ENCODE measurements around the gene TNFRSF25. TPM values are rescaled to one million over a fixed set of nuclear protein-coding genes. Genes with fewer than 3 reads are reported as not detected.
A peak's percentile ranks its signal among the peaks of the same experiment; 100 is the strongest.

TNFRSF25 gene
- total RNA-seq, result 10 to 100 TPM; 33.1 to 87.1 TPM

- Histone ChIP-seq H3K9ac (ENCODE audit: low read depth in 2 of 2, low read length in 2 of 2) (peak within 1 kb of the TSS; percentile 31 to 68), H3K27ac (peak within 1 kb of the TSS; percentile 31), H3K9me3 (no peaks in the 10 kb centered on the region), H3K27me3 (no peaks in the 10 kb centered on the region), H3K4me1 (no peaks in the 10 kb centered on the region), H3K36me3 (no peaks in the 10 kb centered on the region), H3K4me3 (peak within 1 kb of the TSS; percentile 33)
- intact Hi-C loops (cut with DNase I), result no loop called here
- no peak for DNase-seq
- no peak for TF ChIP-seq CTCF (IDR thresholded peaks at IDR 0.05)
Measured at GRCh38 chr1:6466023-6466422, at the start of gene TNFRSF25. Gene TNFRSF25 (minus strand): TSS chr1:6466173. CDS start chr1:6466107, 66 bp downstream.

DNA sequence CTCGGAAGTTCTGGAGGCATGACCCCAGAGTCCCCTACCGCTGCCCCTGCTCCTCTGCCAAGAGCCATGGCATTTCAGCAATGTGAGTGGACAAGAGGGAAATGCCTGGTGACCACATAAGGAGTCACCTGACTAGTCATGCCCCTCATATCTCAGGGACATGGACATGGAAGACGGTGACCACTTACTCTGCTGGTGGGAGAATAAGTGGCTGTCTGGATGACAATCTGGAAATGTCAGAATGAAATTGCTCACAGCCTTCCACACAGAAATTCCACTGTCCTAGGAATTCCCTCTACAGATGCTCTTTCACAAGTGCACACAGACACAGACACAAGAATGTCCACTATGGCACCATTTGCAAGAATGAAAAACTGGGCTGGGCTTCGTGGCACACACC, 49.8 kb upstream of the TNFRSF25 start:
- intact Hi-C loops (cut with DNase I), result no loop called here
- Histone ChIP-seq H3K4me1 (no peaks in the 10 kb centered on the region), H3K27ac (no peak overlapping the region), H3K4me3 (no peak overlapping the region), H3K36me3 (no peaks in the 10 kb centered on the region), H3K27me3 (no peaks in the 10 kb centered on the region), H3K9me3 (no peaks in the 10 kb centered on the region), H3K9ac (ENCODE audit: low read depth in 2 of 2, low read length in 2 of 2) (no peak overlapping the region)
- no peak for TF ChIP-seq CTCF (IDR thresholded peaks at IDR 0.05)
- DNase-seq, result no peak

GRCh38 chr1:6513320-6513801, 47.4 kb upstream of the TNFRSF25 start:
- intact Hi-C loops (cut with DNase I), result no loop called here
- no peak for DNase-seq
- H3K9me3 ChIP-seq, result no peaks in the 10 kb centered on the region
- no peaks in the 10 kb centered on the region for H3K4me1 ChIP-seq
- no peak overlapping the region for H3K27ac ChIP-seq
- no peak for TF ChIP-seq CTCF (IDR thresholded peaks at IDR 0.05)
- no peaks in the 10 kb centered on the region for H3K36me3 ChIP-seq
- H3K9ac ChIP-seq (ENCODE audit: low read depth in 2 of 2, low read length in 2 of 2), result no peak overlapping the region
- no peak overlapping the region for H3K4me3 ChIP-seq
- no peaks in the 10 kb centered on the region for H3K27me3 ChIP-seq

GRCh38 chr1:6512908-6513280, 46.9 kb upstream of the TNFRSF25 start:
- no peak for DNase-seq
- Histone ChIP-seq H3K9ac (ENCODE audit: low read depth in 2 of 2, low read length in 2 of 2) (no peak overlapping the region), H3K4me3 (no peak overlapping the region), H3K36me3 (no peaks in the 10 kb centered on the region), H3K27ac (no peak overlapping the region), H3K27me3 (no peaks in the 10 kb centered on the region), H3K9me3 (no peaks in the 10 kb centered on the region), H3K4me1 (no peaks in the 10 kb centered on the region)
- intact Hi-C loops (cut with DNase I), result no loop called here
- TF ChIP-seq CTCF (IDR thresholded peaks at IDR 0.05), result no peak

DNA sequence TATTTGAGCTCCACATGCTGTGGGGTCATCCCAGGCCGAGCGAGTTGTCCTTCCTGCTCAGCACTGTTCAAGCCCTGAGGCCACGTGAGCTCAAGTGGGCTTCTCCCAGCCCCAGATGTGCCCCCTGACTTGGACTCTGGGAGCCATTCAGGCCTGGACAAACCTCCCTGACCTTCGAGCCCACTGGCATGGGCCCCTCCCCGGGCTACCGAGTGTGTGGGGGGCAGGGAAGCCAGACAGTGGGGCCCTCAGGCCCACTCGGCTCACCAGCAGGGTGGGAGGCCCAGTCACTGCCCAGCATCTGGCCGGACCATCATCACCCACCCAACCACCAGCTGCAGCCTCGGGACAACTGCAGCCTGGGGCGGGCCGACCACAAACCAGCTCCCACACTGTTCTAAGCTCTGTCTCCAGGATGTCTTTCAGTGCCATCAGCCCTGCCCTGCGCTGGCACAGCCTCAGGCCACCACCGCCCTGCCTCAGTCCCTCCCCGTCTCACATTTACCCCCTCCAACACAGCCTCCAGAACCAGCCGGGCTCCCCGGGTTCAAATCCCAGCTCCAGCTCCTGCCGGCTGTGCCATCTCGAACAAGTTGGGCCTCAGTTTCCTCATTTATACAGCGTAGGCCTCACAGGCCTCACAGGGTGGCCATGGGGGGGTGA, 46.4 kb upstream of the TNFRSF25 start:
- Histone ChIP-seq H3K4me1 (no peaks in the 10 kb centered on the region), H3K9ac (ENCODE audit: low read depth in 2 of 2, low read length in 2 of 2) (no peak overlapping the region), H3K9me3 (no peaks in the 10 kb centered on the region), H3K27ac (no peak overlapping the region), H3K36me3 (no peaks in the 10 kb centered on the region), H3K4me3 (no peak overlapping the region), H3K27me3 (no peaks in the 10 kb centered on the region)
- DNase-seq, result no peak
- intact Hi-C loops (cut with DNase I), result no loop called here
- no peak for TF ChIP-seq CTCF (IDR thresholded peaks at IDR 0.05)
